HS-27A (cell line): ENCODE data around the gene LDHA.
"Not testable (repeated sequence)": the region's sequence is repeated elsewhere in the genome, so short reads cannot be mapped to it uniquely, and the experiment has no call there.

Source experiments
- DNase-seq: peaks from one replicate; pipeline ENCODE4 v3.0.0-alpha.2; 2012; ENCODE audit warnings: low read depth, missing footprints

Gene LDHA

DNA sequence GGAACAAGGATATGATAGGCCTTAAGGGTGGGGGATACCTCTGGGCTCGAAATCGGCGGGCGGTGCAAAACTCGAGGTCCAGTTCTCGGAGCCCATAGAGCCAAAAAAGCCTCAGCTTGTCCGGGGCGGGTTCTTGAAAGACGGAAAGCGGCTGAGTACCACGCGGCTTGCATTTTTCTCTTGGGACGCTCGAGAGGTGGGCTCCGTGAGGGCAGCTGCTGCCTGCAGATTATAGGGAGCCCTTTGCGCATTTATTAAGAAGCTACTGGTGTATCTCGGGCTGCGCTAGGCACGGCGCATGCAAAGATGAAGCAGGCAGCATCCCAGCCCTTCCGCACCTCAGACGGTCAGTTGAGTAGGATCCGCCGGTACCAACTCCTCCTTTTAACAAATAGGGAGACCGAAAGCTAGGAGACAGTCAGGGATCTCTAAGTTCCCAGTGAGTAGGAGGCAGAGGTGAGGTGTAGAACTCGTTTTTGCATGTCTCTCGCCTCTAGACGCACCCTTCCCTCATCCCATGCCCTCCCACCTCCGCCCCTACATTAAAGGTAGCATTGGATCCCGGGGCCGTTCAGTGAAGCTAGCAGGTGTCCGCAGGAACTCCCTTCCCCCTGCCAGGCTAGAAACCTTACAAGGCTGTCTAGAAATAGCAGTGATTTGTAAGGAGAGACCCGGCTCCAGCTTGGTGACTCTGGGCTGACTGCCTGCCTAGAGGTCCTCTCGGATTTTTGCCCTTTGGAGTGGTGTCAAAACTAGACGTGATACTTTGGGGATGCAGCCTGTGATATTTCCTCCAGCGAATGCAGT, 768 bp downstream of the LDHA start:
- no peak for DNase-seq

DNA sequence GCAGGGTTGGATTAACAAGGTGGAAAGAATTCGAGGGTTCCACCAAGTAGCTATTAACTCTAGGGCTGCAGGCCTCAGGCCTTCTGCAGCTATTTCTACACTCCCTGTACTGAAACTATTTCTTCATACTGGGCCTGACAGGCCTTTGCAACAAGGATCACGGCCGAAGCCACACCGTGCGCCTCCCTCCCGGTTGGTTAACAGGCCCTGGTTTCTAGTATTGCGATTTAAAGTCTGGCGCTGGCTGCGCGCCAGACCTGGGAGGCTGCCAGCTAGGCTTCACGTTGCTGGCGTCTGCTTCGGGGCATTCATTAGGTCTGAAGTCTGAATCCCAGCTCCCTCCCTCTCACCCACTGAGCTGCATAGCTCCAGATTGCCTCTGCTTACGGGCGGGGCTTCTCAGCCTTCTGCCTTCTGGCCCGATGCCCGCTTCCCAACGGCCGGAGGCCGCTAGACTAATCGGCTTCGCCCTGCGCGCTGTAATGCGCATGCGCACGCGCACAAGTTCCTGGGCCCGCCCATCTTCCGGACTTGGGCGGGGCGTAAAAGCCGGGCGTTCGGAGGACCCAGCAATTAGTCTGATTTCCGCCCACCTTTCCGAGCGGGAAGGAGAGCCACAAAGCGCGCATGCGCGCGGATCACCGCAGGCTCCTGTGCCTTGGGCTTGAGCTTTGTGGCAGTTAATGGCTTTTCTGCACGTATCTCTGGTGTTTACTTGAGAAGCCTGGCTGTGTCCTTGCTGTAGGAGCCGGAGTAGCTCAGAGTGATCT, 1.6 kb downstream of the LDHA start:
- peak; percentile 99 for DNase-seq

DNA sequence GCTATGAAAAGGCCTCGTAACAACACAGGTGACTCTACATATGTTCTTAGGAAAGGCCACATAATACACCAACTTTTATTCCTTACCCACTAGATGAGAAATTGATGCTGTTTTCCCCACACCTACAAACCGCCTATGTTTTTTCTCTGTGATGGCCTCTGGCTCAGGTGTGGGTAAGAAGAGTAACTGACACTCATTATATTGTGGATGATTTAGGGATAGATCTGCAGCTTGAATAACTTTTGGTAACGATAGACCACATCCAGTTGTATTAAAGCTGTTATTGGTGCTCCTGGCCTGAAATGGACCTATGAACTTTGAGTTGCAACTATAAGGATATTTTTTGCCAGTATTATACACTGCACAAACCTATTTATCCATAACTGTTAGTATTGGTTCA, 3.6 kb downstream of the LDHA start:
- DNase-seq: no peak

DNA sequence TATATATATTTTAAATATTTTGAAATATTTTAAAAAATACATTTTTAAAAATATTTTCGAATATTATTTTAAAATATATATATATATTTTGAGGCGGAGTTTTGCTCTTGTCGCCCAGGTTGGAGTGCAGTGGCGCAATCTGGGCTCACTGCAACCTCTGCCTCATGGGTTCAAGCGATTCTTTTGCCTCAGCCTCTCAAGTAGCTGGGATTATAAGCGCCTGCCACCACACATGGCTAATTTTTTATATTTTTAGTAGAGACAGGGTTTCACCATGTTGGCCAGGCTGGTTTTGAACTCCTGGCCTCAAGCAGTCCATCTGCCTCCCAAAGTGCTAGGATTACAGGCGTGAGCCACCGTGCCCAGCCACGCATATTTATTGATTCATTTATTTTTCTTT, 6.7 kb downstream of the LDHA start:
- not testable (repeated sequence) for DNase-seq

DNA sequence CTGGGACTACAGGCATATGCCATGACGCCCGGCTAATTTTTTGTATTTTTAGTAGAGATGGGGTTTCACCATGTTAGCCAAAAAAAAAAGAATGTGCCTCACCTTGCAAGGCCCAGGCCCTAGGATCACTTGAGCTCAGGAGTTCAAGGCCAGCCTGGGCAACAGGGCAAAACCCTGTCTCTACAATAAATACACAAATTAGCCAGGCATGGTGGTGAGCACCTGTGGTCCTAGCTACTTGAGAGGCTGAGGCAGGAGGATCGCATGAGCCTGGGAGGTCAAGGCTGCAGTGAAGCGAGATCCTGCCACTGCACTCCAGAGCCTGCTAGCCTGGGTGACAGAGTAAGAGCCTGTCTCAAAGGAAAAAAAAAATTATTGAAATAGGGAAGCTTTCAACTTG, 9.7 kb downstream of the LDHA start:
- DNase-seq: no peak

DNA sequence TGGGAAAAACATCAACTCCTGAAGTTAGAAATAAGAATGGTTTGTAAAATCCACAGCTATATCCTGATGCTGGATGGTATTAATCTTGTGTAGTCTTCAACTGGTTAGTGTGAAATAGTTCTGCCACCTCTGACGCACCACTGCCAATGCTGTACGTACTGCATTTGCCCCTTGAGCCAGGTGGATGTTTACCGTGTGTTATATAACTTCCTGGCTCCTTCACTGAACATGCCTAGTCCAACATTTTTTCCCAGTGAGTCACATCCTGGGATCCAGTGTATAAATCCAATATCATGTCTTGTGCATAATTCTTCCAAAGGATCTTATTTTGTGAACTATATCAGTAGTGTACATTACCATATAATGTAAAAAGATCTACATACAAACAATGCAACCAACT, 13.0 kb downstream of the LDHA start:
- DNase-seq: not testable (repeated sequence)

DNA sequence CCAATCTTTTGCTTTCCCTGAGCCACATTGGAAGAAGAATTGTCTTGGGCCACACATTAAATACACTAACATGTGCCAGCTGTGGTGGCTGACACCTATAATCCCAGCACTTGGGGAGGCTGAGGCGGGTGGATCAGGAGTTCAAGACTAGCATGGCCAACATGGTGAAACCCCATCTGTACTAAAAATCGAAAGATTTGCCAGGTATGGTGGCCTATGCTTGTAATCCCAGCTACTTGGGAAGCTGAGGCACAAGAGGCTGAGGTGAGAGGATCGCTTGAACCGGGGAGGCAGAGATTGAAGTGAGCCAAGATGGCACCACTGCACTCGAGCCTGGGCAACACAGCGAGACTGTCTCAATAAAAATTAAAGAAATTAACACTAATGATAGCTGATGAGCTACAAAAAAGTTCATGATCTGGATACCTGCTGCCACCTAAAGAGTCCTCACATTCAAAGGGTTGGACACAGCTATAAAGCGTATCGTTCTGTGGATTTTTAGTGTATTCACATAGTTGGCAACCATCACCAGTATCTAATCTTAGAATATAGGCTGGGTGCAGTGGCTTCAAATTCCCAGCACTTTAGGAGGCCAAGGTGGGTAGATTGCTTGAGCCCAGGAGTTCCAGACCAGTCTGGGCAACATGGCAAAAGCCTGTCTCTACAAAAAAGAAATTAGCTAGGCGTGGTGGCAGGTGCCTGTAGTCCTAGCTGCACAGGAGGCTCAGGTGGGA, 14.4 kb downstream of the LDHA start:
- no peak for DNase-seq

DNA sequence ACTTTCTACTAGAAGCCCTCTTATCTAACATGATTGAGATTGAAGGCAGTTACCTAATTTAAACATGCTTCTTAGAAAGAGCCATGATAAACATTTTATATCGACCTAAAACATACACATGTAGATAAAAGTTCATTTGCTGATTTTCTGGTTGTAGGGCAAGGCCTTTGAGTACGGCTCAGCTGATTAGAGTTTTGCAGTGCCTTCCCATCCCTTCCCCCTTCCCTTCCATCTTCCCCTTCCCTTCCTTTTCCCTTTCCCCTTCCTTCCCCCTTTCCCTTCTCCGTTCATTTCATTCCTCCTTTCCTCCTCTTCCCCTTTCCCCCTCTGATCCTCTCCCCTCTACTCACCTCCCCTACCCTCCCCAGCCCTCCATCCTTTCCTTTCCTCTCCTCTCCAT, 22.1 kb downstream of the LDHA start:
- DNase-seq: no peak

DNA sequence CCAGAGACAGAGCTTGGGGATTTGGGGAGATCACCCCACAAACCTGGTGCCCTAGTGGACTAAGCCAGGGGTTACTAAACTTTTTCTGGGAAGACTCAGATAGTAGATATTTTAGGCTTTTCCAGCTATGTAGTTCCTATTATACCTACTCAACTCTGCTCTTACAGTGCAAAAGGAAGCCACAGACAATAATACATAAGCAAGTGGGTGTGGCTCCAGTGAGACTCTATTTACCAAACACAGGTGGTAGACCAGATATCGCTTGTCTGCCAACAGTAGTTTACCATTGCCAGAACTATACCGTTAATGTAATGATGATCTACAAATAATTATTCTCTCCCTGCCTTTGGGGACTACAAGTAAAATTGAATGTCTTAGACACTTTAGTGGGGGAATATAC, 24.7 kb downstream of the LDHA start:
- no peak for DNase-seq

DNA sequence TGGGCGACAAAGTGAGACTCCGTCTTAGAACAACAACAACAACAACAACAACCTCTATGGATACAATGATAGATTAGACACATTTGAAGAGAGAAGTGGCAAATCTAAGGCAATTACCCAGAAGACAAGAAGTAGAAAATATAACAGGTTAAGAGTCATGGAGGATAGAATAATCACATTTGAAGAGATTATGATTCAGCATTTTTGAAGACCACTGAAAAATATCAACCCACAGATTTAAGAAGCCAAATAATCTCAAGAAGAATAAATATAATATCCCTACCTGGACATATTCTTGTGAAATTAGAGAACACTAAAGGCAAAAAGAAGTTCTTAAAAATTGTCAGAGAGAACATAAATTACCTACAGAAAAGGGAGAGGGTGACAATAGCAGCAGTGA, 25.7 kb downstream of the LDHA start:
- DNase-seq: no peak

DNA sequence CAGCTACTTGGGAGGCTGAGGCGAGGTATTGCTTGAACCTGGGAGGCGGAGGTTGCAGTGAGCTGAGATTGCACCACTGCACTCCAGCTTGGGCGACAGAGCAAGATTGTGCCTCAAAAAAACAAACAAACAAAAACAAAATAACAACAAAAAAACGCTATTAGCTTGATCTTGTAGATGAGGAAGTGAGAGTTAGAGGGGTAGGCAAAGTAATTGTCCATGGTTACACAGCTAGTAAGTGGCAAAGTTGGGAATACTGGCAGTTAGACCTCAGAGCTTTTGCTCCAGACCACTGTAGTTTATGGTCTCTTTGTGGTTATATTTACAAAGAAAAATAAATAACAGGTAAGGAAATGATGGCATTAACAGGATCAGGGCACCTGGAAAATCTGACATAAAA, 32.9 kb downstream of the LDHA start:
- no peak for DNase-seq

DNA sequence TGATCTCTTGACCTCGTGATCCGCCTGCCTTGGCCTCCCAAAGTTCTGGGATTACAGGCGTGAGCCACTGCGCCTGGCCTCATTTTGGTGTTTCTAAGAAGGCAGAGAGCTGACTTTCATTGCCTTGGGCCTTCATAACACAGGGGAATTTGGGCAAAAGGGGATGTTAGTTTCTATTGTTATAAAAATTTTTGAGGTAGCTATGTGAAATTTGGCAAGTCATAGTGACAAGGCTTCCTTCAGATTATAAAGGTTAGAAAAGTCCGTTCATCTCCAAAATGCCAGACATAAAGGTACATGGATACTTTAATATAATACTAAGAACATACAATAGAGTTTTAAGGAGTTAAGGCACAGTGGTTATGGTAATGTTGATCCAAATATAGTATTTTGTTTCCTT, 35.0 kb downstream of the LDHA start:
- DNase-seq: no peak

DNA sequence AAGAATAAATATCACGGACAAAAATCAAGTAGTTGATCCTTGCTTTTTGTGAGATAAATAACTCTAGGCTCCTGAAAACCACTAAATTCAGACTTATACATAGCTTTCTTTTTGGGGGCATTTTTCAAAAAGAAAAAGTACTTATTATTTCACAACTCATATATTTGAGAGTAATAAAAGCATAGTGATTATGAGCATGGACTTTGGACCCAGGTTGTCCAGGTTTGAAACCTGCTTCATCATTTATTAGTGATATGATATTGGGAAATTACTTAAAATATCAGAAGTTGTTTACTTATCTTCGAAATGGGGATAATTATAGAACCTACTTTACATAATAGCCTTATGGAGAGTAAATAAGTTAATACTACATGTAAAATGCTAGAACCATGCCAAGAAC, 44.3 kb downstream of the LDHA start:
- no peak for DNase-seq

DNA sequence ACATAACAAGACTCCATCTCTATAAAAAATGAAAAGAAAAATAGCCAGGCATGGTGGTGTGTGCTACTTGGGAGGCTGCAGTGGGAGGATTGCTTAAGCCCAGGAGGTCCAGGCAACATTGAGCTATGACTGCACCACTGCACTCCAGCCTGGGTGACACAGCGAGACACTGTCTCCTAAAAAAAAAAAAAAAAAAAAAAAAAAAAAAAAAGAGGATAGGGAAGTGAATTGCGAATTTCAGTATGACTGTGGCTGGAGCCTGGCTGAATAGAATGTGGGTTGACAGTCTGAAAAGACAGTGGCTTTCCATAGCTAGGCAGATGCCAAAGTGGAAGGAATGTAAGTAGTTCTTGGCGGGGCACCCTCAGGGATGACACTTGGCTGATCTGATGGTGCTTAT, 54.9 kb downstream of the LDHA start:
- DNase-seq: no peak

DNA sequence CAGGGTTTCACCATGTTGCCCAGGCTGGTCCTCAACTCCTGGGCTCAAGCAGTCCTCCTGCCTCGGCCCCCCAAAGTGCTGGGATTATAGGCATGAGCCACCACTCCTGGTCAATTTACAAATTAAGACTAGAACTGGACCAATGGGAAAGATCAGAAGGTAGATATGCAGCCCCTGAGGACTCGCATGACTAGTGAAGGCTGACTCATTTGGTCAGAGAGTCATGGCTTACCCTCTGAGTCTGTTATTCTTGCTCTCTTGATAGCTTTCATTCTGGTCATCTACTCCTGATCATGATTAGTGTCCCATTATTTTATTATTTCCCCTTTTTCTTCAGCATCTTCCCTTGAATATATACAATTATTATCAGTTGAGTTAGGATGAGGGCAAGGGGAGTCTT, 58.6 kb downstream of the LDHA start:
- no peak for DNase-seq

DNA sequence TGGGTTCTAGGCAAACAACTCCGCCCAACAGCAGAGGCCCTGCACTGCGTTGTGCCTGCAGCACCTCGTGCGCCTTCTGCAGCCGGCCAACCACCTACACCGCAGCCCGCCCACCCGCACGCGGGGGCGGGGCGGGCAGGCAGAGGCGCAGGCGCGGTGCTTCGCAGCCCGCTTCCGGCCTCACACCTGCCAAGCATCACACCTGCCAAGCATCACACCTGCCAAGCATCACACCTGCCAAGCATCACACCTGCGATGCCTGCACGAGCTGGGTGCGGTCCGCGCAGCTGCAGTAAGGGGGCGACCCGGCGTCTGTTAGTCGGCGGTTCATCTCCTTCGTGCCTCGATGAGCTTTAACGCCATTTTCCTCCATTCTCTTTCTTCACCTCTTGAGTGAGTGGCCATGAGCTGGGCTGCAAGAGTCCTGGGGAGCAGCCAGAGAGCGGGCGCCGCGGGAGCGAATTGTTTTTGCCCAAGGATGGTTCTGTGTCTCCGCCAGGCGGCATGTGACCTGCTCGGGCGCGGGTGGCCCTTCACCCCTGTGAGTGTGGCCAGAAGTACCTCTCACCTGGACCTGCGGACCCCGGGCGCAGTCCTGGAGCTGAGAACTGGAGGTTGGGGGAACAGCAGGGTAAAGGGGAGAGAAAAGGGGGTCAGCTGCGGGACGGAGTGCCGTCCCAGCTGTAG, 61.5 kb downstream of the LDHA start, which contains the start of gene LDHAL6A:
Gene LDHAL6A (plus strand): TSS at position 171 of the 687 bp plus-strand sequence. CDS start 825 bp downstream, outside the sequence.
- DNase-seq: no peak

DNA sequence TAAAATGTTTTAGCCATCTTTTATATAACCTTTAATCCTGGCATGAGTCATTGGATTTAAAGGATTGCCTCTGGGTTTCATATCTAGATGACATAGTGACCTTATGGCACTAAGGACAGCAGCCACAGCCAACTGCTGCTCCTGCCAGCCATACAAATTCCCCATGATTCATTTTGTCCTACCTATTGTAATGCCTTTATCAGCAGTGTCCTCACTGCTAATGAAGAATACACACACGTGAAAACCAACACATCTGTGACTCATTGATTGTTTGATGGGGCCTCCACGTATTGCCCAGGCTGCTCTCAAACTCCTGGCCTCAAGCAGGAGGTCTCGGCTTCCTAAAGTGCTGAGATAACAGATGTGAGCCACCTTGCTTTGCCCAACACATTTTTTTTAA, 63.1 kb downstream of the LDHA start:
- no peak for DNase-seq
